GM23248 (cell line): ENCODE results near the gene GDPD3. TPM values are rescaled to one million over a fixed set of nuclear protein-coding genes. Genes with fewer than 3 reads are reported as not detected.

Source experiments
- DNase-seq: peaks from one replicate; pipeline ENCODE4 v3.0.0-alpha.2; 2015
- H2AFZ ChIP-seq: fragments of 200-600 bp; sonication (generic); 2 replicates; pipeline ENCODE4 v1.6.1; 2016; ENCODE audit warnings: antibody characterized with exemption
- H3F3A ChIP-seq: fragments of 200-600 bp; sonication (generic); 2 replicates; pipeline ENCODE4 v1.6.1; 2016; ENCODE audit warnings: mild to moderate bottlenecking, antibody characterized with exemption, mixed run types; ENCODE audit not compliant: insufficient read depth
- H3K27ac ChIP-seq: fragments of 200-600 bp; sonication (generic); 2 replicates; pipeline ENCODE4 v1.5.1; 2016; ENCODE audit warnings: mild to moderate bottlenecking
- H3K27me3 ChIP-seq: fragments of 200-600 bp; sonication (generic); replicated peaks from 2 replicates; pipeline ENCODE4 v1.6.1; 2016; ENCODE audit warnings: mild to moderate bottlenecking; ENCODE audit not compliant: insufficient read depth
- H3K36me3 ChIP-seq: fragments of 200-600 bp; sonication (generic); 2 replicates; pipeline ENCODE4 v1.6.1; 2016; ENCODE audit warnings: low read depth, mild to moderate bottlenecking
- H3K4me1 ChIP-seq: fragments of 200-600 bp; sonication (generic); 2 replicates; pipeline ENCODE4 v1.6.1; 2016; ENCODE audit warnings: mild to moderate bottlenecking; ENCODE audit not compliant: insufficient read depth
- H3K4me2 ChIP-seq: fragments of 200-600 bp; sonication (generic); one replicate; pipeline ENCODE4 v1.6.1; 2016; ENCODE audit warnings: mild to moderate bottlenecking; ENCODE audit not compliant: unreplicated experiment
- H3K4me3 ChIP-seq: fragments of 200-600 bp; sonication (generic); 2 replicates; pipeline ENCODE4 v1.5.1; 2016; ENCODE audit warnings: mild to moderate bottlenecking
- H3K79me2 ChIP-seq: fragments of 200-600 bp; sonication (generic); 2 replicates; pipeline ENCODE4 v1.6.1; 2016; ENCODE audit warnings: mild to moderate bottlenecking; ENCODE audit not compliant: insufficient read depth
- H3K9ac ChIP-seq: fragments of 200-600 bp; sonication (generic); 2 replicates; pipeline ENCODE4 v1.6.1; 2016; ENCODE audit warnings: mild to moderate bottlenecking
- H3K9me2 ChIP-seq: fragments of 200-600 bp; sonication (generic); 2 replicates; pipeline ENCODE4 v1.6.1; 2016; ENCODE audit warnings: mixed run types, mild to moderate bottlenecking, moderate library complexity; ENCODE audit not compliant: insufficient read depth
- H3K9me3 ChIP-seq: fragments of 200-600 bp; sonication (generic); one replicate; pipeline ENCODE4 v1.6.1; 2017; ENCODE audit warnings: low read depth
- H4K20me1 ChIP-seq: fragments of 200-600 bp; sonication (generic); 2 replicates; pipeline ENCODE4 v1.6.0; 2016; ENCODE audit not compliant: insufficient read depth
- EZH2 ChIP-seq: fragments of 200-600 bp; sonication (generic); IDR thresholded peaks from 2 replicates; pipeline ENCODE4 v1.6.1; 2018; ENCODE audit warnings: antibody characterized with exemption, mild to moderate bottlenecking; ENCODE audit not compliant: insufficient read depth, poor library complexity, severe bottlenecking
- EZH2phosphoT487 ChIP-seq: fragments of 200-600 bp; sonication (generic); IDR thresholded peaks from 2 replicates; pipeline ENCODE4 v1.6.1; 2018; ENCODE audit warnings: antibody characterized with exemption, moderate library complexity, mild to moderate bottlenecking, low read depth; ENCODE audit not compliant: insufficient read depth
- WGBS, 2 experiments: methylation state at CpG; one replicate each; pipeline ENCODE4 v1.1.6; 2015 to 2017; ENCODE audit warnings: low lambda C conversion rate in 2 of 2, low coverage in 1 of 2; ENCODE audit errors: missing lambda C conversion rate in 2 of 2; 5-methylcytosine and 5-hydroxymethylcytosine counted together
- in situ Hi-C: fragments of 300-500 bp; cut with MboI; formaldehyde crosslinking; loops from 2 replicates; pipeline ENCODE4 v1.15.0; 2020
- polyA plus RNA-seq: library from polyadenylated mRNA; unstranded; fragments of >200 nt; fragmentation: Nextera tagmentation; extraction: Ambion mirVana; gene quantifications from 2 replicates; pipeline ENCODE4 v1.2.1, GENCODE V29; 2016
- total RNA-seq: library from RNA; depleted of rRNA; stranded (reverse); fragments of >200 nt; shearing (Covaris generic); gene quantifications from 2 replicates; pipeline ENCODE4 v1.2.3, GENCODE V29; 2014

The GDPD3 gene
- total and polyA plus RNA-seq, 2 experiments from 2014 or later = 0.22 to 1.2 TPM

- no peak for DNase-seq
- TF ChIP-seq EZH2 = no peak
- no peak for TF ChIP-seq EZH2phosphoT487
- Histone ChIP-seq H3K27ac (no peak overlapping the region), H3K4me1 (no peaks in the 10 kb centered on the region), H3K79me2 (no peaks in the 10 kb centered on the region), H3F3A (no peaks in the 10 kb centered on the region), H3K4me3 (no peak overlapping the region), H3K36me3 (no peaks in the 10 kb centered on the region), H3K9ac (no peak overlapping the region), H3K9me3 (peaks cover 5% of the 10 kb centered on the region), H2AFZ (no peak overlapping the region), H3K27me3 (no peaks in the 10 kb centered on the region), H4K20me1 (no peaks in the 10 kb centered on the region), H3K9me2 (no peaks in the 10 kb centered on the region), H3K4me2 (no peak overlapping the region)
- 39% methylated on average over 1 of the region's 1 CpG; no CpG with 5 or more reads in 1 of the 2 experiments for WGBS, 2 experiments
- in situ Hi-C loops = loop anchor here (25.0 kb wide), 1 partner anchor 467 kb away; the partner anchor contains the start of gene ZNF689
Observed at GRCh38 chr16:30144917-30145316, 31.6 kb upstream of the GDPD3 start.

- DNase-seq = no peak
- Histone ChIP-seq H4K20me1 (no peaks in the 10 kb centered on the region), H3K79me2 (no peaks in the 10 kb centered on the region), H3K36me3 (no peaks in the 10 kb centered on the region), H3K4me1 (no peaks in the 10 kb centered on the region), H3K9me2 (no peaks in the 10 kb centered on the region), H3K27ac (no peak overlapping the region), H3F3A (no peaks in the 10 kb centered on the region), H3K27me3 (no peaks in the 10 kb centered on the region), H3K9ac (no peak overlapping the region), H2AFZ (no peak overlapping the region), H3K4me2 (no peak overlapping the region), H3K9me3 (peaks cover under 1% of the 10 kb centered on the region), H3K4me3 (no peak overlapping the region)
- TF ChIP-seq EZH2phosphoT487 (no peak), EZH2 (no peak)
- in situ Hi-C loops = loop anchor here (25.0 kb wide), 1 partner anchor 468 kb away; the partner anchor contains the start of gene ZNF689
Observed at GRCh38 chr16:30144017-30144416, 30.7 kb upstream of the GDPD3 start.

- no peaks in the 10 kb centered on the region for H3F3A ChIP-seq
- TF ChIP-seq EZH2phosphoT487 = no peak
- H3K27me3 ChIP-seq = no peaks in the 10 kb centered on the region
- no peak overlapping the region for H2AFZ ChIP-seq
- no peak overlapping the region for H3K4me3 ChIP-seq
- WGBS, 2 experiments = 45 to 50% methylated on average over 2 of the region's 2 CpGs
- no peak overlapping the region for H3K4me2 ChIP-seq
- no peak for DNase-seq
- H3K36me3 ChIP-seq = no peaks in the 10 kb centered on the region
- no peaks in the 10 kb centered on the region for H4K20me1 ChIP-seq
- H3K9me2 ChIP-seq = no peaks in the 10 kb centered on the region
- no peak overlapping the region for H3K9ac ChIP-seq
- no peaks in the 10 kb centered on the region for H3K9me3 ChIP-seq
- no peaks in the 10 kb centered on the region for H3K4me1 ChIP-seq
- no peak overlapping the region for H3K27ac ChIP-seq
- in situ Hi-C loops = loop anchor here (25.0 kb wide), 1 partner anchor 469 kb away; the partner anchor contains the start of gene ZNF689
- no peaks in the 10 kb centered on the region for H3K79me2 ChIP-seq
Observed at GRCh38 chr16:30143347-30143702, 30.0 kb upstream of the GDPD3 start.

- no peaks in the 10 kb centered on the region for H3K9me2 ChIP-seq
- no peaks in the 10 kb centered on the region for H3K79me2 ChIP-seq
- no peak overlapping the region for H2AFZ ChIP-seq
- no peaks in the 10 kb centered on the region for H3K36me3 ChIP-seq
- H3K9me3 ChIP-seq = no peaks in the 10 kb centered on the region
- H3K4me2 ChIP-seq = no peak overlapping the region
- no peak overlapping the region for H3K27ac ChIP-seq
- H3K9ac ChIP-seq = no peak overlapping the region
- DNase-seq = peak; percentile 5
- no peaks in the 10 kb centered on the region for H4K20me1 ChIP-seq
- no peak overlapping the region for H3K4me3 ChIP-seq
- H3K4me1 ChIP-seq = no peaks in the 10 kb centered on the region
- 55 to 64% methylated on average over 13 of the region's 13 CpGs for WGBS, 2 experiments
- TF ChIP-seq EZH2phosphoT487 (no peak), EZH2 (no peak)
- no peaks in the 10 kb centered on the region for H3F3A ChIP-seq
- H3K27me3 ChIP-seq = no peaks in the 10 kb centered on the region
- in situ Hi-C loops = loop anchor here (25.0 kb wide), 1 partner anchor 469 kb away; the partner anchor contains the start of gene ZNF689
Observed at GRCh38 chr16:30142672-30143346, 29.5 kb upstream of the GDPD3 start.
